ENCODE measurements around the gene CHMP1B.

CHMP1B gene, protein sequence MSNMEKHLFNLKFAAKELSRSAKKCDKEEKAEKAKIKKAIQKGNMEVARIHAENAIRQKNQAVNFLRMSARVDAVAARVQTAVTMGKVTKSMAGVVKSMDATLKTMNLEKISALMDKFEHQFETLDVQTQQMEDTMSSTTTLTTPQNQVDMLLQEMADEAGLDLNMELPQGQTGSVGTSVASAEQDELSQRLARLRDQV

DNA sequence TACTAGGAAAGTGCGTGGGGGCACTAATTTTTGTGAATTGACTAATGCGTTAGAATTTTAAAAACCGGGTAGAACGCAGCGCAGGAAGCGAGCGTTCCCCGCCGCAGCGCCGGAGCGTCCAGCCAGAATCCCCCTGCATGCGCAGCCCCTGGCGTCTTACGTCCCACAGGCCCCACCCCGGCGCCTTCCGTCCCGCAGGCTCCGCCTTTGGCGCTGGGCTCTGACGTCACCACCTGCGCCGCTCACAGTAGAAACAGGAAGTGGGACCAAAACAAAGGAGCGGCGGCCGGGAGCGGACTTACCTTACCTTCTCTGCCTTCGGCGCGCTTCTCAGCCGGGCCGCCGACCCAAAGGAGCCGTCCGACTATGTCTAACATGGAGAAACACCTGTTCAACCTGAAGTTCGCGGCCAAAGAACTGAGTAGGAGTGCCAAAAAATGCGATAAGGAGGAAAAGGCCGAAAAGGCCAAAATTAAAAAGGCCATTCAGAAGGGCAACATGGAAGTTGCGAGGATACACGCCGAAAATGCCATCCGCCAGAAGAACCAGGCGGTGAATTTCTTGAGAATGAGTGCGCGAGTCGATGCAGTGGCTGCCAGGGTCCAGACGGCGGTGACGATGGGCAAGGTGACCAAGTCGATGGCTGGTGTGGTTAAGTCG, at the start of gene CHMP1B:
Gene CHMP1B, plus strand, starts transcription at position 268 of the 660 bp plus-strand sequence. Its CDS starts 99 bp downstream, at position 367.
- peak; percentile 97 for DNase-seq

DNA sequence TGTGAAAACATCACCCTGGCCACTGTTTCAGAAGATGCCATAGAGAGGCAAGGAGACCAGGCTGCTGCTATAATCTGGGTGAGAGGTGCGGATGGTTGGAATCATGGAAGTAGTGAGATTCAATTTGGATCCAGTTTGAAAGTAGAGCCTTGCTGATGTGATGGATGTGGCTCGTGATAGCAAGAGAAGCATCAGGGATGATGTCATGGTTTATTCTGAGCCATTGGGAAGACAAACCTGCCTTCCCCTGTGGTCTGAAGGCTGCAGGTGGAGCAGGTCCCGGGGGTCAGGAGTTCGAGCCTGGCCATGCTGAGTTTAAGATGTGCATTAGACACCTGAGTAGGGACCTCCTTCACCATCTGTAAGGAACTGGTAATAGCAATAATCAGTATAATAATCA, 49.6 kb upstream of the CHMP1B start:
- DNase-seq = no peak

DNA sequence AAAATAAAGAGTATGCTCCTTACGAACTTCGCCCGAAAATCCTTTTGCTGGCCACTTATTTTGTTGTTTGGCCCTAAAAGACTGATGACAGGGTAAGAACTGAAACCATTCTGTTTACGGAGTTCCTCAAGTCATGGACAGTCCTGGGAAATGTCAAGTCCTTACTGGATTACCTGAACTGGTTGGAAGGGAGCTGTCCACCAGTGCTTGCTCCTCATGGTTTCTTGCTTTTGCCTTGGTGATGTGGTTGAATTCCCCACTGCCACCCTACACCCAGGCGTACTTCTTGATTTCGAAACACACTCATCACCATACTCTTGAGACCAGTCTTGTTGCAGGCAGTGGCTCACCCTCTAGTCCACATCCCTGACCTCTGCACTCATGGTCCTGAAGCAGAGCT, 49.1 kb upstream of the CHMP1B start:
- no peak for DNase-seq

DNA sequence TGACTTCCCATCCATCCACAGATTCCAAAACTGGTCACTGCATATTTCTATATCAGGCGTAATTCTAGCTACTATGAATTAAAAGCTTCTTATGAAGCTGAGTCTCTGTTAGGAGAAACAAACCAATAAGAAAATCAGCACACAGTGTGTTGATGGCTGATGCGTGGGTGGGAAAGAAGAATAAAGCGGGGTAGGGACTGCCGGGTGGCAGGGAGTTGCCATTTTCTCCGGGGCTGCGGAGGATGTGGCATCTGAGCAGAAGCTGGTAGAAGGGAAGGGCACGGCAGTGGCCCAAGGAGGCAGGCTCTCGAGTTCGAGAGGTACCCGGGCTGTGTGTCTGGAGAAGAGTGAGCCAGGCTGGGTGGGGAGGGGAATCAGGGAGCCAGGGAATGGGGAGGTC, 48.6 kb upstream of the CHMP1B start:
- DNase-seq = no peak

DNA sequence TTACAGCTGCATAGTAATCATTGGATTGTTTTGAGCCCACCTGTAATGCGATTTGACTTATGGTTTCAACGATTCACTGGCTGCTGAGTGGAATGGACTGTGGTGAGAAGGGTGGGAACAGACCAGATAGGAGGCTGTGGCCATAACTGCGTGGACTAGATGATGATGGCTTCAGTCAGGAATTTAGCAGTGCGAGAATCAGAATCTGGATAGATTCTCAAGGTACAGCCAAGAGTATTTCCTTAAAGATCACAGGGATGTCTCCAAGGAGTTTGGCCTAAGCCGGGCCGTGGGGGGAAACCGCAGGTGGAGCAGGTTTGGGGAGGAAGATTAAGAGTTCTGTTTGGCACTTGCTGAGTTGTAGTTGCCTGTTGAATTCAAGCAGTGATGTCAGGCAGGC, 44.0 kb upstream of the CHMP1B start:
- DNase-seq = peak; percentile 29

DNA sequence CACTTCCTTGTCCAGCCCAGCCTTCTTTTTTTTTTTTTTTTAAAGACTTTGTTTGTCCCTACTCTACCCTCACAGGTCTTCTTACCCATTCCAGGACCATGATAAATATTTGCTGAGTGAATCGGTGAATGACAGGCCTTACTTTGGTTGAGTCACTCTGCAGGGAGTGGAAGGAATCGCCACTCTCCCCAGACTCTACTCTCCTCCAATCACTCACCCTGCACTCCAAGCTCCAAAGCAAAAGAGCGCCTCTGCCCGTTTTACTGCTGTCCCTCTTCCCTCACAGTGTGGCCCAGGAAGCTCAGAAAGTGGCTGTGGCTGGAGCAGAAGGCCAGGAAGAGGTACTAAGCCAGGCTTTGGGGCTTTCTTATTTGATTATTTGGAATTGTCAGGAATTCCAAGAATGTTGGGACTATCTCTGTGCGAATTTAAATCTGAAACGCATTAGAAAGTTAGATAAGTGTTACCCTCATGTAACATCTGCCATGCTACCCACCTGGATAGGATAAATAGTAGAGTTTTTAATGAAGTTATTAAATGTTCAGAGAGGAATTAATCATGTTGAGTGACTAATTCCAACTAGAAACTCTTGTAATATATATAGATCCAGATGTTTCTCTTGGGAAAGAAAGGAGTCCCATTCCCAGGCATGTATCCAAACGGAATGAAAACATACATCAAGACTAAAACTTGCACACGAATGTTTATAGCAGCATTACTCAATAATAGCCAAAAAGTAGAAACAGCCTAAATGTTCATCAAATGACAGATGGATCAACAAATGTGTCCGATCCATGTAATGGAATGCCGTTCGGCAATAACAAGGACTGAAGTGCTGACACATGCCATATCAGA, 43.0 kb upstream of the CHMP1B start:
- DNase-seq = peak; percentile 87

DNA sequence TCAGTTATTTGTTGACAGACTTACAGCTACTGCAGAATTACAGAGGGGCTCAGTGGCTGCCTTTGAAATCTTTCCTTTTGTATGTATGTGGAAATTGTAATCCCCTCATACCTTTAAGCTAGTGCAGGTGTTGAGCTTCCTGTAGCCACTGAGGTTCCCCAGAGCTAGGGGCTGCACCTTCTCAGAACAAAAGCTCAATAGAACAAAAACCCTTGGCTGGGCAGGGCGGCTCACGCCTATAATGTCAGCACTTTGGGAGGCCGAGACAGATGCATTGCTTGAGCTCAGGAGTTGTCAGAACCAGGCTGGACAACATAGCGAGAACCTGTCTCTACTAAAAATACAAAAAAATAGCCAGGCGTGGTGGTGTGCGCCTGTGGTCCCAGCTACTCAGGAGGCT, 41.3 kb upstream of the CHMP1B start:
- DNase-seq = no peak

DNA sequence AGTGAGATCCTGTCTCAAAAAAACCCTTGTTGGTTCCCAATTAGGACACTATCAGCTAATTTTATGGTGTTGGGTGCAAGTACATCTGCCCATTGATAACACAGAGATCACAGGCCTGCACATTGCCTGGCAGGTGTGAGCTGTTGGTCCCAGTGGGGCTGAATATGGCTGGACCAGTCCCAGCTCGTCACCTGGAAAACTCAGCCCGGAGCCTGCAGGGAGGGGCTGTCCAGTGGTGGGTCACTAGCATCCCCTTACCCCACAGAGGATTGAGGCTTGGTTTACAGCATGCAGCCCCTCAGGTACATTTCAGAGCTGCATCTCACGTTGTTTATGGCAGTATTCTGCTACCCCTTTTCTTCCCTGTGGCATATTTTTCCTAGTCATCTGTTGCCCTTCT, 40.8 kb upstream of the CHMP1B start:
- no peak for DNase-seq

DNA sequence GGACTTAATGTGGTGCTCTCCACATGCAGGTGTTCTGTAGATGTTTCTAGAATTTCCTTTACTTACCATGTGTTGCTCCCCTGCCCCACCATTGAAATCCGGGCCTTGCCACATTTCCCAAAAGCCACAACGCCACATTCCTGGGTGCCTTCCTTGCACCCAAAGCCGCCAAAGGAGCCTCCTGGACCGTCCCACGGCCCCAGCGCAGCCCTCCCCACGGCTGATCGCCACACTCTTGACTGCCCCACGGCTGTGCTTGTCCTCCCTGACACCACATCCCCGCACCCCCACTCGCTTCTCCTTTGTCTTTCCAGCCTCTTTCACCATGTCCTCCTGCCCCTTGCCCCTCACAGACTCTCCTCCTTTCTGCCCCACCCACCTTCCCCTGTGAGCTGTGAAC, 40.2 kb upstream of the CHMP1B start:
- no peak for DNase-seq

DNA sequence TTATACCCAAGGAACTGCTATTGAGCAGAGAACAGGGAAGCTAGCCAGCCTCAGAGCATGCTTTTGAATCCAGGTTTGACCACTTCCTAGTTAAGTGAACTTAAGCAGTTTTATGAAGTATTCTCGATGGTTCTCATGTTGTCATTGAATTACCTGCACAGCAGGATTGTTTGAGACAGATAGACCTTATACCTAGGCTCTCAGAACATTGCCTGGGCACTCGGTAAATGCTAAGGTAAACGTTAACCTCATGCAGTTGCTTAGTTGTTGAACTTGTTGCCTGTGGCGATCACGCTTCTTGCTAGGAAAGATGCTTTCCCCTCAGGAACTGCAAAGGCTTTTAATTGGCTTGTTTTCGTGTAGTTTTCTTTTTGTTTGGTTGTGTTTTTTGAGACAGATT, 34.0 kb upstream of the CHMP1B start:
- no peak for DNase-seq

DNA sequence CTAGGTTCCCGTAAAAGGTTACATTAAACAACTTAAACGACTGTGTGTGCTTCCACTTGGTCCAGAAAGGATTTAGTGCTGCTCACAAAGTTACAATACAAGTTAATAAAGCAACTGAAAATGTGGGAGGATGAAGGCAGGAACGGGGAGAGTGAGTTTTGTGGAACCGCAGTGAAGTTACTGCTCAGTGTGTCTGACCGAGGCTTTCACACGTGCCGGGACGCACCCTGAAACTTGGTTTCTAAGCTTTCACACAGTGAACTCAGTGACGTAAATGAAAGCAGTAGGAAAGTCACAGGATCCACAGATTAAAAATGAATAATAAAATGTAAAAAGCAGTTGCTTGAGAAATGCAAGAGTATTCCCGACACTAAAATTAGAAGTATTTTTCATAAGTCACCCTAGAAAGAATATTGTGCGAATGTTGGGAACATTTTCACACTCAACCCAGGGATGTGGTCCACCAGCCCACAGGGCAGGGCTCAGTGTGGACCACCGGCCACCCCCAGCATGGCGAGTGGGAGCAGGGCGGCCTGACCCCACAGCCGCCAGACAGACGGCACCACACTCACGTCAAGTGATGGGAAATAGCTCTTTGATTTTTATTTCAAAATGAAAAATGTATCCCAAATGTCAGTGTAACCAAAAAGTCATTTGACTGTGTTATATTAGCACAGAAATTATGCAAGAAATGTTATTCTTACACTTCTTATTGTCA, 32.6 kb upstream of the CHMP1B start:
- DNase-seq = no peak

DNA sequence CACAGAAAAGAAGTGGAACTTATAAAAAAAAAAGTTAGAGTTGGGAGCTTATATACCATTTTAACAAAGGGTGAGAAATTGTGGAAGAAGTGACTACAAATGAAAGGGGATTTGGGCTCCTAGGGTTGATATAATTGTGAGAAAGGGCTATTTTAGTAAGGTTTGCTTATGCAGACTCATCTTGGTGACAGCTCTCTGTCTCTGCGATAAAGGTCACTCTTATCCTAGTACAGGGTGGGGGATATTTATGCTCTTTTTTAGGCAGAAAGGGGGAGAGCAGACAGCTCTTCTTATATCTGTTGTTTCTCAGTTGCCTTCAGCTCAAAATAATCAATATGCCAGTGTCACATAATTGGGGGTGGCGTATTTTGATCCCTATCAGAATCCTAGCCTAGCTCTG, 31.3 kb upstream of the CHMP1B start:
- no peak for DNase-seq

DNA sequence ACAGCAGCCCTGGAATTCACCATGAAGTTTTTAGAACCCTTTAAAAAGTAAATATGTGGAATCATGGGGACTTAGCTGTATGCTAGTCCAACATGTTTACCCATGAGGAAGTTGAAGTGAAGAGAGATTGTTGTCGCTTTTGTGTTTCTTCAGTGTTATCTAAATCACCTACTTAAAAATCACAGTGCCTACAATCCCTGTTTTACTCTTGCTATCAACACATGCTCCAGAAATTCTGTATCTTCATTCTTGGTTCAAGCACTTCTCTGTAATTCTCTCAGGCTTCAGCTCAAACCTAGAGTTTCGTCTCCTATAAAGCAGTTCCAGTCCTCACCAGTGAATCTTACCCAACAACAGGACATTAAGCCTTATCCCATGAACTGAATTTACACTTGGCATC, 30.5 kb upstream of the CHMP1B start:
- DNase-seq = no peak

DNA sequence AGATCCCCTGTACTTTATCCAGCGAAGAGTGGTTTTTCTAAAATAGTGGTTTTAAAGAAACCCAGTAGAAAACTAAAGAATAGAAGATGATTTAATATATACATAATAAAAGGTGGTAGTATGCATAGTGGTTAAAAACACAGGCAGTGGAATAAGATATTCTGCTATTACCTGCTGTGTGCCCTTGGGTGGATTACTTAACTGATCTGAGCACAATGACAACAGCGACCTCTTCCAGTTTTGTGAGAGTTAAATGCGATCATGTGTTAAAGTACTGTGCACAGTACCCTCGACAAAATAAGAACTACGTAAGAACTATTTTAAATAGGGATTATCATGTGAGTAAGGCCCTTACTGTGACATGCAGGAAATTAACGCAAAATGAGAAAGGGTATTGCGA, 30.0 kb upstream of the CHMP1B start:
- DNase-seq = no peak

DNA sequence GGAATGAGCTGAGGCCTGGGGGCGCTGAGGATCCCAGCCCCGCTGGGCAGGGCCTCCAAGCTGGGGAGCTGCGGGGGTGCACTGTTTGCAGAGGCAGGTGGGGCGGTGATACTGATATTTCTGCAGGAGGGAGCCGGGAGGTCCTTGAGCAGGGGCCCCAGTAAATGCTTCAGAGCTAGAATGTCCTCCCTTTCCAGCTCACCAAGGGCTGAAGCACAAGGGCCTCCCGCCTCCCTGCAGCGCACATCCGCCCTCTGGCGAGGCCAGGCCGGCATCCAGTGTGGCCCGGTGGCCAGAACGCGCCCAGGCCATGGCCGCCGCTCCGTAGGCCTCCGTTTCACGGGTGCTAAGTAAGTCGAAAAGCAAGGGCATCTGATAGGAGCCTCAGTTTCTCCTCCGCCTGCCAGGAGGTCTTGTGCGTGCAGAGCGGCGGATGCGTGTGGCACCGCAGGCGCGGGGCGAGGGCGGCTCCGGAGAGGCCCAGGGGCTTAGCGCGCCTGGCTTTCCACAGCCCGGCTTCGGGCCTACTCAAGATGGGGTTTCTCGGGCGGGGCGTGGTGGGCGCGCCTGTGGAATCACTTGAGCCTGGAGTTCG, 29.5 kb upstream of the CHMP1B start:
- no peak for DNase-seq

DNA sequence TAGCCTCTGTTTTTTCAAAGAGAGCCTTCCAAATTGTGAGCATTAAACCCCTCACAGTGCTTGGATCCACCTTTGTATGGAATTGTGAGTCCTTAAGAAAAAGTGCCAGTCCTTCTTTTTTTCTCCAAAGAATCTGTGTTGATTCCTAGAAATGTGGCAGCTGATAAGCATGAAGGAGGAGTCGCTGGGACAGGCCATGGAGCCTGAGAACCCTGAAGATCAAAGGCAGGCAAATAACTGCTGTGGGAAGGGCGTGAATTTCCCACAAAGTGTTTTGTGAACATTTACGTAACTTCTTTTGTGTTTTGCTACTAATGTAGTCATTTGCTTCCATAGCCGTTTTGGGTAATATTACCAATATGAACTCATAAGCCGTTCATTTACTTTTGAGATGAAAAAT, 27.7 kb upstream of the CHMP1B start:
- DNase-seq = no peak

DNA sequence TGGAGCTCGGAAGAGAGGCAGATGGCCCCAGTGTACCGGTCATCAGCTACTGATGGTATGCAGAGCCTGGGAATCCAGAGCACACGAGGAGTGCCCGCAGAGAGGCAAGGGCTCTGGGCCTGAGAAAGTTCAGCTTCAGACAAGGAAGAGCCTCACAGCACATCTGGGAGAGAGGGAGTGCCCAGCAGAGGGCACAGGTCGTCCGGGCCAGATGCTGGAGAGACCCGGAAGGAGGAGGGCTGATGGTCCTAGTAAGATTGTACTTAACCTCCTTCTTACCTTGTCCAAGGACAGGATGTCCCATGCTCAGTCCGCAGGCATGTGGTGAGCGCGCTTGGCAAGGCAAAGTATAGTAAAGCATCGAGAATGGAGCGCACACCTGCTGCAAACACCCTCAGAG, 24.4 kb upstream of the CHMP1B start:
- DNase-seq = no peak

DNA sequence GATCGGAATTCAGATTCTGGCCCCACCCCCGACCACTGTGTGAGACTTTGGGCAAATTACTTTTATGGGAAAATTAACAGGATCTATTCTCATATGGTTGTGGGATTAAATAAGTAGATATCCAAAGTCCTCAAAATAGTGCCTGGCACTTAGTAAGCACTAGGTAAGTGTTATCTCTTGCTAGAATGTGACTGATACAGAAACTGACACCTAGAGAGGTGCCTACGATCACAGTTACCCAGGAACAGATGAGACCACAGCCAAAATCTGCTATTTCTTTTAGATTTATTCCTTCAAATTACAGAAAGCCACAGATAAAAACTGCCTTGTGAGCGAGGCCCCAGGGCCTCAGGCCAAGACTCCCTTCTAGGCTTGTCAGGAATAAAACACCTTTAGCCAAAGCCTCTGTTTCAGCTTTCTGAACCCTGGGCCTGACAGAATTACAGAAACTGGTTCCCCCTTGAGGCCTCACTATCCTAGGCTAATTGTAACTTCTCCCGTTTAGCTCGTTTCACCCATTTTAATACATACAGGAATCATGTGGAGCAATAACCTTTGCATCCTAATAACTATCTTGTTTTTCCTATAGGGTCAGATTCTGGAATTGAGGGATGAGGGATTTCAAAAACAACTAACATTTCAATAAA, 22.3 kb upstream of the CHMP1B start:
- no peak for DNase-seq

DNA sequence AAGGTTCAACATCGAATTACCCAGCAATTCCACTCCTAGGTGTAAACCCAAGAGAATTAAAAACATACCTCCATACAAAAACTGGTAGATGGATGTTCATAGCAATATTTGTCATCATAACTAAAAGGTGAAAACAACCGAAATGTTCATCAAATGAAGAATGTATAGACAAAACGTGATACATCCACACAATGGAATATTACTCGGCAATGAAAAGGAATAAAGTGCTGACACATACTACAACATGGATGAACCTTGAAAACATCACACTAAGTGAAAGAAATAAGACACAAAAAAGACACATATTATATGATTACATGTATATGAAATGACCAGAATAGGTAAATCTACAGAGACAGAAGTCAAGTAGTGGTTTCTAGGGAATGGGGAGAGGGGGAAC, 20.6 kb upstream of the CHMP1B start:
- DNase-seq = no peak

DNA sequence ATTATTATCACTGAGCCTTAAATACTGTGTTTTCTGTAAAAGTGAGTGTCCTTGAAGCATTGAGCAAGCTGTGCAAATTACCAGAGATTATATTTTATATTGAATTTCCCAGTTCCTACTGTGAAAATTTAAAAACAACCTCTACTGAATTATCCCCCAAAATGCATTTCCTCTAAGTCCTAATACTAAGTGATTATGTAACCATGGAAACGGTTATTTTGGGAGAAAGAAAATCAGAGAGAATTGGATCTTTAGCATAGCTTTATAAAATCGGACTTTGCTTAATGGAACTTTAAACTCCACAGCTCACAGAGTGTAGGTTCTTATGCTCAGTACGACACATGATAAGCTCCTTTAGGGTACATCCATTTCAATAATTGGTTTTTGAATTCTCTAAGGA, 19.3 kb upstream of the CHMP1B start:
- no peak for DNase-seq

DNA sequence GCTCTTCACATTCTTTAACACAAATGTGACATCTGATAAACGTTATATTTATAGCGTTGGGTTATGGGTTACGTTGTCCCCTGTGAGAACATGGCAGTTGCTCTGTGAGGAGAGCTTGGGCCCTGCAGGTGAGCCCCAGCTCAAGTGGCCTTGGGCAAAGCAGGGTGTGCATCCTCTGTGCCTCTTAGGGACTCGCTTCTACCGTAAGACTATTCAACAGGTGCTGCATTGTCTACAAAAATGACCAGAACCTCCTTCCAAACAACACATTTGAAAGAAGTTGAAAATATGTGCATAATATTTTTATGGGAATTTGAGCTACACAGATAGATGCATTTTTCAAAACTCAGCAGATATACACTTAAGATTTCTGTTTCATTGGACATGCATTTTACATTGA, 16.4 kb upstream of the CHMP1B start:
- no peak for DNase-seq

DNA sequence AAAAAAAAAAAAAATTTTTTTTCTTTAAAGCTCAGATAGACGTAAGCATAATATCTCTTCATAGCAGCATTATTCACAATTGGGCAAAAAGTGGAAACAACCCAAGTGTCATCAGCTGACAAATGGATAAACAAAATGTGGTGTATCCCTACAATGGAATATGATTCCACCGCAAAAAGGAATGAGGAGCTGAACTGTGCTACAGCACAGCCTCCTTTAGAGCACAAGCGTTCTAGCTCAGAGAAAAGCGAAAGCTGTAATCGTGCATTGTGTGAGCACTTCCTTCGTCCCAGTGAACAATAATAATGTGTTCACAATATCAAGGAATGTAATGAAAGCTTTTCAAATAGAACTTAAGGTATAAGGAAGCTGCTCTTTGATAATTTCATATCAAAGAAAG, 11.7 kb upstream of the CHMP1B start:
- DNase-seq = no peak

DNA sequence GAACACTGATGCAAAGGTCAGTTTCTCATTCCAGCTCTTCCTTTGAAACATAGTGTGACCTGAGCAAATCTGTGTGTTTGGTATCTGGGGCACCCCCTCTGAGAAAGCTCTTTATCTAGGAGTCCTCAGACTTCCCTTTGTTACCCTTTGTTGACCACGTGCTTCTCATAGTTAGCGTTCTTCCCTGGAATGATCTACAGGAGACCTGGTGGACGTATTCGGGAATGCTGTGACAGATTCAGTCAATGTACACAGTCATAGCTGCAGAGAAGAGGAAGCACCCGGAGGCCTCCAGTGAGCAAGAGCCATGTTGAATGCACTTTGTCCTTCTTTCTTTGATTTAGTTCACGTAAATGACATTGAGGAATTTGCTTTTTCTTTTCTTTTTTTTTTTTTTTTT, 10.7 kb upstream of the CHMP1B start:
- DNase-seq = no peak

Measured in HCEC 1CT (cell line).